Colonic mucosa (tissue), 4 donors: ENCODE data around the gene HEYL. TPM values are rescaled to one million over a fixed set of nuclear protein-coding genes. Genes with fewer than 3 reads are reported as not detected.

Source experiments
- DNase-seq: peaks from one replicate; pipeline ENCODE4 v3.0.0-alpha.2; 2020
- H3K27ac ChIP-seq: fragments of 200-600 bp; one replicate; pipeline ENCODE4 v1.8.0; 2021
- H3K27me3 ChIP-seq: fragments of 200-600 bp; one replicate; pipeline ENCODE4 v1.8.0; 2021
- H3K36me3 ChIP-seq: fragments of 200-600 bp; one replicate; pipeline ENCODE4 v1.8.0; 2021
- H3K4me1 ChIP-seq: fragments of 200-600 bp; one replicate; pipeline ENCODE4 v1.8.0; 2021; ENCODE audit warnings: mild to moderate bottlenecking
- H3K4me3 ChIP-seq: fragments of 200-600 bp; one replicate; pipeline ENCODE4 v1.8.0; 2021
- H3K9ac ChIP-seq, 2 donors: one replicate each; pipeline ENCODE4 v1.7.0; 2013; ENCODE audit warnings: control low read depth in 2 of 2, low read depth in 2 of 2, low read length in 2 of 2
- H3K9me3 ChIP-seq: fragments of 200-600 bp; one replicate; pipeline ENCODE4 v1.8.0; 2021
- intact Hi-C: fragments of 100-400 bp; cut with DNase I; formaldehyde crosslinking; loops from one replicate; pipeline ENCODE4 v1.14.1; 2022
- total RNA-seq, 2 donors: library from RNA; stranded (reverse); fragmentation: NEBNext Ultra II Directional in 1 of 2; extraction: Animal tissue kit (Norgen Biotek cat#: 25700) in 1 of 2; gene quantifications; one replicate each; pipeline ENCODE4 v1.2.1, GENCODE V29; 2021
- TF ChIP-seq, protein P1 (sequence below): fragments of 200-600 bp; IDR thresholded peaks from one replicate; pipeline ENCODE4 v1.8.0; 2022; ENCODE audit warnings: antibody characterized with exemption, mild to moderate bottlenecking
- donor health status: healthy.
- donor health status: DM: no; HTN: no; CAD: no.
- donor health status: DM: no; HTN: no; CAD: no.

The HEYL gene
- total RNA-seq, 2 donors from 2014 or later = 0.91 to 2.4 TPM

DNA sequence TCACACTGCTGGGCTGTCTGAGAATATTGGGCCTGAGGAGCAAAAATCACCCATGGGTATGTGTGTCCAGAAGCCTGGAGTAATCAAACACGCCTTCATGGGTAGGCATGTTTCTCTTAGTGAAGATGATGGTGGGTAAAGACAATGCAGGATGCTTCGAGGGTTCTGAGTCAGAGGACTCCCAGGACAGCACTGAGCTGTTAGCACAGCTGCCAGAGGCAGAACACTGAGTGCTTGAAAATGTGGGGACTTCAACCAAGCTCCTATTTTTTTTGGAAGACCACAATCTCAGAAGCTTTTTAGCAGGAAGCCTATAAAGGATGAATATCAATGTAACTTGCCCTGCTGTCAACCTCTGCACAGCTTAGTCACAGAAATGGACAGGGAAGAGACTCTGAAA is 40.4 kb upstream of the HEYL start:
- H3K9me3 ChIP-seq = no peaks in the 10 kb centered on the region
- no peaks in the 10 kb centered on the region for H3K4me1 ChIP-seq
- TF ChIP-seq, protein P1, sequence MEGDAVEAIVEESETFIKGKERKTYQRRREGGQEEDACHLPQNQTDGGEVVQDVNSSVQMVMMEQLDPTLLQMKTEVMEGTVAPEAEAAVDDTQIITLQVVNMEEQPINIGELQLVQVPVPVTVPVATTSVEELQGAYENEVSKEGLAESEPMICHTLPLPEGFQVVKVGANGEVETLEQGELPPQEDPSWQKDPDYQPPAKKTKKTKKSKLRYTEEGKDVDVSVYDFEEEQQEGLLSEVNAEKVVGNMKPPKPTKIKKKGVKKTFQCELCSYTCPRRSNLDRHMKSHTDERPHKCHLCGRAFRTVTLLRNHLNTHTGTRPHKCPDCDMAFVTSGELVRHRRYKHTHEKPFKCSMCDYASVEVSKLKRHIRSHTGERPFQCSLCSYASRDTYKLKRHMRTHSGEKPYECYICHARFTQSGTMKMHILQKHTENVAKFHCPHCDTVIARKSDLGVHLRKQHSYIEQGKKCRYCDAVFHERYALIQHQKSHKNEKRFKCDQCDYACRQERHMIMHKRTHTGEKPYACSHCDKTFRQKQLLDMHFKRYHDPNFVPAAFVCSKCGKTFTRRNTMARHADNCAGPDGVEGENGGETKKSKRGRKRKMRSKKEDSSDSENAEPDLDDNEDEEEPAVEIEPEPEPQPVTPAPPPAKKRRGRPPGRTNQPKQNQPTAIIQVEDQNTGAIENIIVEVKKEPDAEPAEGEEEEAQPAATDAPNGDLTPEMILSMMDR = no peak
- no peaks in the 10 kb centered on the region for H3K36me3 ChIP-seq
- H3K9ac ChIP-seq = no peak overlapping the region
- peaks cover 4% of the 10 kb centered on the region for H3K27me3 ChIP-seq
- intact Hi-C loops = no loop called here
- no peak overlapping the region for H3K4me3 ChIP-seq
- DNase-seq = no peak
- H3K27ac ChIP-seq = no peak overlapping the region

DNA sequence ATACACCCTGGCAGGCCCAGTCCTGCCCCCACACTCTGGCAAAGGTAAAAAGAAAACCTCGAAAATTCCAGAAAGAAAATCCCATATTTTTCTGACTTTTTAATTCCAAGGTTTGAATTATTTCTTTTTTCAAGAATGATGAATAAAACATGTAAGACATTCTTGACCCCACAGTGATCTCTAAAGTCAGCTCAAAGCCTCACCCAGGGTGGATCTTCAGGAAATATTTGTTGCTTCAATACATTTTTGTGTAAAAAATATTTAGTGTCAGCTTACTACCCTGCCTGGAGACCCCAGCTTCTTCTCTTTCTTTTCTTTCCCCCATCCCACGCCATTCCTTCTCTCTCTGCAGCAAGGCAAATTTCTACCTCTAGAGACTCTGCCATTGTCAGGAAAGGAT is 39.4 kb upstream of the HEYL start:
- no peak overlapping the region for H3K27ac ChIP-seq
- H3K9ac ChIP-seq = no peak overlapping the region
- peaks cover 4% of the 10 kb centered on the region for H3K27me3 ChIP-seq
- no peak overlapping the region for H3K4me3 ChIP-seq
- H3K36me3 ChIP-seq = no peaks in the 10 kb centered on the region
- no peak for DNase-seq
- TF ChIP-seq, protein P1 = no peak
- H3K9me3 ChIP-seq = no peaks in the 10 kb centered on the region
- no peaks in the 10 kb centered on the region for H3K4me1 ChIP-seq
- intact Hi-C loops = no loop called here

DNA sequence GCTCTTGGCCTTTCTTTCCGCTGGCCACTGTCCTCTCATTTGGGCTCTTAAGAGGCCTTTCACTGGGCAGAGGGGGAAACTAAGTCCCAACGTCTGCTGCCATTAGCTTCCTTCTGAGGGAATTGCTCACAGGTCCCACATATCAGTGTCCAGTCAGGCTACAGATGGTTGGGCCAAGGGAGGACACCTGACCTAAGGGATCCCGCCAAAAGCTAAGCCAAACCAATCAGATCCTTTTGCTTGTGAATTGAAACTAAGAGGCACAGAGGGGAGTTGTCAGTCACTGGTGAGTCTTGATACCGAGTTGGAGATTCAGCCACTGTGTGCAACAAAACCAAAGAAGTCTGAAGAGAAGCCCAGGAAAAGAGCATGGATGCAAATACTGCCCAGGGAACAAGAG is 38.2 kb upstream of the HEYL start:
- H3K4me1 ChIP-seq = no peaks in the 10 kb centered on the region
- no peaks in the 10 kb centered on the region for H3K9me3 ChIP-seq
- TF ChIP-seq, protein P1 = no peak
- H3K27ac ChIP-seq = no peak overlapping the region
- intact Hi-C loops = no loop called here
- H3K9ac ChIP-seq = no peak overlapping the region
- H3K27me3 ChIP-seq = peaks cover 2% of the 10 kb centered on the region
- H3K4me3 ChIP-seq = no peak overlapping the region
- DNase-seq = no peak
- no peaks in the 10 kb centered on the region for H3K36me3 ChIP-seq

DNA sequence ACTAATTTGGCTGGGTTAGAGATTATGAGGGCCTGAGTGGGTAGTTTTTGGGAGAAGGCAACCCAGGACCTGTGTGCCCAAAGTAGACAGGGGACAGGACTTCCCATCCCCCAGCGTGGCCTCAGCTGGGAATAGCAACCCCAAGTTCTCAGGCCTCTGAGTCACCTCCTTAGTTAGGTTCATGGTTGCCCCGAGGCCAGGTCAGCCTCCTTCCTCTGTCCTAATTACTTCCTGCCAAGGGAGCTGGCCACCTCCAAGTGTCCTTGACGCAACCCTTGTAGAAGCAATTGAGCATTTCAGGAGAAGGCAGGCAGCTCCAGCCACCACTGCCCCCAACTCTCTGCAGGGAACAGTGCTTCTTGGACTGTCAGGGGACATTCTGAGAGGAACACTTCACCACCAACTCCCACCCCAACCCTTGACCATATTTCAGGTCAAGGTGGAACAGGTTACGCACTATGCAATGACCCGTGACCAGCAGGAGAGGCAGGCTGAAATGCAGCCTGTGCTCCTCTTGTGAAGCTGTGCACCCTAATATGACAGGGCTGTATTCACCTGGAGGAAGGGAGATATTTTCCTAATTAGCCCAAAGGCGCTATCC is 37.6 kb upstream of the HEYL start:
- no peaks in the 10 kb centered on the region for H3K9me3 ChIP-seq
- no peaks in the 10 kb centered on the region for H3K4me1 ChIP-seq
- H3K4me3 ChIP-seq = no peak overlapping the region
- H3K36me3 ChIP-seq = no peaks in the 10 kb centered on the region
- no peak overlapping the region for H3K27ac ChIP-seq
- TF ChIP-seq, protein P1 = no peak
- H3K9ac ChIP-seq = no peak overlapping the region
- intact Hi-C loops = no loop called here
- no peak for DNase-seq
- H3K27me3 ChIP-seq = peaks cover 8% of the 10 kb centered on the region

DNA sequence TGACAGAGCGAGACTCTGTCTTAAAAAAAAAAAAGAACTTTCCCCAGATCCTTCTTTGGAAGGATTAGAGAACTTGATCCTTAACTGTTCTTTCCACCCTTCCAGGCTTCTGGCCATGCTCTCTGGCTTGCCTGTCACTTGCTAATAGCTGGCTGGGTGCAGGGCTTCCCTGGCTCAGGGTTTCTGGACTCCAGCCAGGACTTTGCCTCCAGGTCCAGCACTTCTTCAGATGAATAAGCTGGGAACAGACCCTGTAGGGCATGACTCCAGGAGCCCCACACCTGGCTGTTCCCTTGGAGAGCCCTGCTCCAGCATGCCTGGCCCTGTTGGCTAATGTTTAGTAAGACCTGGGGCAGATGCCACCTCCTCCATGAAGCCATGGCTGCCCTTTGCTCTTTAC is 35.8 kb upstream of the HEYL start:
- Histone ChIP-seq H3K27ac (no peak overlapping the region), H3K9me3 (no peaks in the 10 kb centered on the region), H3K36me3 (no peaks in the 10 kb centered on the region), H3K9ac (no peak overlapping the region), H3K4me3 (no peak overlapping the region), H3K4me1 (no peaks in the 10 kb centered on the region), H3K27me3 (peaks cover 23% of the 10 kb centered on the region)
- DNase-seq = no peak
- intact Hi-C loops = no loop called here
- TF ChIP-seq, protein P1 = no peak
